Measurements from ENCODE around the gene PSMD5.

DNA sequence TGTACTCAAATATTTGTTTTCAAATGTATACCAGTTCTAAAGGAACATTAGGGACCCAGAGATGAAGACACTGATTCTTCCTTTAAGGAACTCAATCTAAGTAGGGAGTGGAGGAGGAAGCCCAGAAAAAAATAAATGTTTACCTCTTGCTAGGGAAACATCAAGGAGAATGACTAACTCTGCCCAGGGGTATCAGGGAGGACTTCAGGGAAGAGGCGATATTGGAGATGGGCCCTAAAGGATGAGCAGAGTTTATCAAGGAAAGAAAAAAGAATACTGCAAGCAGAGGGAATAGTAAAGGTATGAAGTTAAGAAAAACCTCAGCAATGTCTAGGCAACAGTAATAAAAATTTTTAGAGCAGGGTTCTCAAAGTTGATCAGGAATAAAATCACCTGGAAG is 65.9 kb downstream of the PSMD5 start:
- TF ChIP-seq POLR2A (IDR thresholded peaks at IDR 0.05) (no peak), CTCF (IDR thresholded peaks at IDR 0.05) (no peak)

All from Peyer's patch (tissue), 4 donors.